GM19328 (cell line): ENCODE data around the gene CEBPZOS.
A peak's percentile ranks its signal among the peaks of the same experiment; 100 is the strongest.

Experiments used
- ATAC-seq: cut with Tn5 transposase; IDR thresholded peaks from one replicate; pipeline ENCODE4 v1.9.1; 2021; ENCODE audit warnings: mild to moderate bottlenecking, moderate library complexity; ENCODE audit not compliant: unreplicated experiment

The CEBPZOS gene

GRCh38 chr2:37196320-37197195 is at the start of gene CEBPZOS:
Gene CEBPZOS (plus strand): TSS chr2:37196496. CDS start chr2:37199705, 3,209 bp downstream.
- peak; percentile 66 for ATAC-seq

- no peak for ATAC-seq
Observed at GRCh38 chr2:37148325-37148724, 48.0 kb upstream of the CEBPZOS start.

- no peak for ATAC-seq
Observed at GRCh38 chr2:37149626-37150322, 46.5 kb upstream of the CEBPZOS start.

DNA sequence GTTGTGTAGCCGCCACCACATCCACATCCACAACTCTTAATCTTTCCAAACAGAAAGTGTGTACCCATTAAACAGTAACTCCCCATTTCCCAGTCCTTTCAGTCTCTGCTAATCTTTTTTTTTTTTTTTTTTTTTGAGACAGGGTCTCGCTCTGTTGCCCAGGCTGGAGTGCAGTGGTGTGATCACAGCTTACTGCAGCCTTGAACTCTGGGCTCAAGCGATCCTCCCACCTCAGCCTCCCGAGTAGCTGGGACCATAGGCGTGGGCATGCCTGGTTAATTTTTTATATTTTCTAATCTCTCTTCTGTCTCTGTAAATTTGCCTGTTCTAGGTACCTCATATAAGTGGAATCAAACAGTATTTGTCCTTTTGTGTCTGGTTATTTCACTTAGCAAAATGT is 43.1 kb upstream of the CEBPZOS start:
- ATAC-seq, result no peak

- no peak for ATAC-seq
Observed at GRCh38 chr2:37154785-37155184, 41.5 kb upstream of the CEBPZOS start.

DNA sequence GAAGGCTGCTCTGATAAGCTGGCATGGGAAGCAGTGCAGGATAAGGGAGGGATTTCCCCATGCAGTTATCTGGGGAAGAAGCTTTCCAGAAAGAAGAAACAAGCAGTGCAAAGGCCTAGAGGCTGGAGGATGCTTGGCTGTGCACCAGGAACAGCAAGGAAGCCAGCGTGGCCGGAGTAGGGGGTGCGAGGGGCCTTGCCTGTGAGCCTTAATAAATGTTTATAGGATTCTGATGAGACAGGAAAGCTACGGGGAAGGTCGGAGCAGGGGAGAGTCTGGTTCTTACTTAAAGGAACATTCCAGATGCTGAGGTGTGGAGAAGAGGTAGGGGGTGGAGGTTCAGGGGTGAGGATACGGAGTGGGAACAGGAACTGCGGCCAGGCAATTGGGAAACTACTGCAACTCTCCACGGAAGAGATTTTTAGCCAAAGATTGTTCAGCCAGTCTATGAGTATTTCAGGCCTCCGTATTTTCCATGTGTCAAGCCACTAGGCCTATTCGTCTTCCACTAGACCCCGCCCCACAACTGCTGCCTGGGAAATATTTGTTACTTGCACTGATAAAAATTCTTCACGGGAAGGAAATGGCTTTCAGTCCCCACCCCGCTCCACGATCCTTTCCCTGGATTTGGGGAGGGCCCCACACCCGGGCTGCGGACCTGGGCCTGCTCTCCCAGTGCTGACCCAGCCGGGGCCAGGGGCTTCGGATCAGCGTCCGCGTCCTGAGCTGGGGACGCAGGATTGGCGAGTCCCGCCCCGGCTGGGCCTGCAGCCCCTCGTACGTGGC is 40.0 kb upstream of the CEBPZOS start:
- peak; percentile 16 for ATAC-seq

DNA sequence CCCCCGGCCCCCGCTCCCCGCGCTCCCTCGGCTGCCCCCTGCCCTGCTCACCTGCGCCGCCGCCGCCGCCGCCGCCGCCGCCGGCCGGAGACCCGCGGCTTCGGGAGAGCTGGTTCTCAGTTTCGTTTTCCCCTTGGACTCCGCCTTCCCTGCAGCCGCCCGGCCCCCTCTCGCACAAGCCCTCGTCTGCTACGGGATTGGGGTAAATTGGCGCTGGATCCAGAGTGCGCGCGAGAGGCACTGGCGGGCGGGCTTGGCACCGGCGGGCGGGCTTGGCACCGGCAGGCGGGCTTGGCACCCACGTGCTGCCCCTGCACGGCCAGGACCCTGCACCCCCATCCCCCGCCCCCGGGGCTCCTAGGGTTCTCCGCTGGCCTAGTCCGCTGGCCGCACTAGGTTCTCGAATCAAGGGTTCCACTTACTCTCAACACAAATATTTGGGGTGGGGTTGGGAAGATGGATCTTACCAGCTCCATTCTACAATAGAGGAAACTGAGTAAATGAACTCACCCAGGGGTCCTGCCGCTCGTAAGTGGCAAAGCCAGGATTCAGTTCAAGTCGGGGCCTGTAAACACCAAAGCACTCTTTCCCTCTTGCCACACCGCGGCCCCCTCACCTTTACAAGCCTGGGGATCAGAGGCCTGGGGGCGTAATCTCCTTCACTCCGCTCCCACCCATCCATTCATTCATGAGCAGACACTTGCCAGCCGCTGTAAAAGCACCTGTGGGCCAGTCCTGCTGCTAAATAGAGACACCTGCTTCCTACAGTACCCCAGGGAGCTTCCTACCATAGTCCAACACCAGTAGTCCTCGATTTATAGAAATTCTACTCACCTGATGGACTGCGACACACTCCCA is 39.2 kb upstream of the CEBPZOS start, which contains the start of gene EIF2AK2:
TSS of gene EIF2AK2 (minus strand) at position 124 of the 858 bp plus-strand sequence. CDS start 9,174 bp downstream, outside the sequence.
- ATAC-seq, result peak; percentile 75

- no peak for ATAC-seq
Observed at GRCh38 chr2:37164757-37165156, 31.5 kb upstream of the CEBPZOS start.

GRCh38 chr2:37167636-37168180 is 28.6 kb upstream of the CEBPZOS start:
- ATAC-seq, result no peak

DNA sequence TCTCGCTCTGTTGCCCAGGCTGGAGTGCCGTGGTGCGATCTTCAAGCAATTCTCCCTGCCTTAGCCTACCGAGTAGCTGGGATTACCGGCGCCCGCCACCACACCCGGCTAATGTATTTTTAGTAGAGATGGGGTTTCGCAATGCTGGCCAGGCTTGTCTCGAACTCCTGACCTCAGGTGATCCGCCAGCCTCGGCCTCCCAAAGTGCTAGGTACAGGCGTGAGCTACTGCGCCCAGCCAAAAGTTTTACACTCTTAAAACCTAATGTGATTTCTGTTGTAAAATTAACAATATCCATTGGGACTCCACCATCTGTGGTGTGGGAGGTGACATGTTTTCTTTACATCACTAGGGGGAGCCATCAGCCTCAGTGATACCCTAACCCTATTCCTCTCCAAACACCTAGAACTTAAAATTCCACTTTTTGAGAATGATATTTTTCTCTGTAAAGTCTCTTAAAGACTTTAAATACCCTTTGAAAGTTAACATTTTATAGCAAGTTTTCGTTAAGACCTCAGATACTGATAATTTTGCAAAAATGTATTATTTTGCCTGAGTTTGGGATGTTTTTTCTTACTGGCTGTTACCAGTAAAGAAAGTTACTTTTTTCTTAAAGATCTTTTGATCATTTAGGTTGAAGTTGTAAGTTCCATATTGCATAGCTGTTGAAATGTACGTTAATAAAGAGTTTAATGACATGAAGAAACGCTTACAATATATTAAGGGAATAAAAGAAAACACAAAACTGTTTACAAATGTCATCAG is 27.9 kb upstream of the CEBPZOS start:
- ATAC-seq, result no peak

DNA sequence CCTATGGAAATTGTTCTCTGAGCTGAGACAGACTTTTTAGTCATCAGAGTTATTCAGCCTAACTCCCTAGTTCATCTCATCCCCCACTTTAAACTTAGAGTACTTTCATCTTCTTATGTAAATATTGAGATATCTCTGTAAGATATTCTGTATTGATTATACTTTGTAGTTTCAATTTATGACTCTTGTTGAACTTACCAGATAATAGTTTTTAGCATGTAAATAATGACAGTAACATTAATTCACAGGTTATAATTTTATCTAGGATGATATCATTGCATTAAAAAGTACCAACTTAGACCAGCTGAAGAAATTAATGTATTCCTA is 24.7 kb upstream of the CEBPZOS start:
- ATAC-seq, result no peak

GRCh38 chr2:37173741-37174140 is 22.6 kb upstream of the CEBPZOS start:
- no peak for ATAC-seq

- ATAC-seq, result no peak
Observed at GRCh38 chr2:37180006-37180639, 16.2 kb upstream of the CEBPZOS start.

DNA sequence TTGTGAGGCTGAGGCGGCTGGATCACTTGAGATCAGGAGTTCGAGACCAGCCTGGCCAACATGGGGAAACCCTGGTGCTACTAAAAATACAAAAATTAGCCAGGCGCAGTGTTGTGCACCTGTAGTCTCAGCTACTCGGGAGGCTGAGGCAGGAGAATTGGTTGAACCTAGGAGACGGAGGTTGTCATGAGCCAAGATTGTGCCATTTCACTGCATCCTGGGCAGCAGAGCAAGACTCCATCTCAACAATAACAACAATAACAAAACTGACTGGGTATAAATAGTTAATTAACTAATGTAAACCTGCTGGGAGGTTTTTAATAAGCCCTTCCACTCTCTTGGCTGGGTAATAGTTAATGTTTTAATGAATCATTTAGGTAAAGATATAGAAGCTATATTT is 15.7 kb upstream of the CEBPZOS start:
- no peak for ATAC-seq

- no peak for ATAC-seq
Observed at GRCh38 chr2:37181726-37182684, 14.3 kb upstream of the CEBPZOS start.

GRCh38 chr2:37188570-37188969 is 7.7 kb upstream of the CEBPZOS start, which contains the start of gene SULT6B1:
Gene SULT6B1 (minus strand): TSS chr2:37188670. CDS start chr2:37188640, 30 bp downstream.
- ATAC-seq, result no peak

DNA sequence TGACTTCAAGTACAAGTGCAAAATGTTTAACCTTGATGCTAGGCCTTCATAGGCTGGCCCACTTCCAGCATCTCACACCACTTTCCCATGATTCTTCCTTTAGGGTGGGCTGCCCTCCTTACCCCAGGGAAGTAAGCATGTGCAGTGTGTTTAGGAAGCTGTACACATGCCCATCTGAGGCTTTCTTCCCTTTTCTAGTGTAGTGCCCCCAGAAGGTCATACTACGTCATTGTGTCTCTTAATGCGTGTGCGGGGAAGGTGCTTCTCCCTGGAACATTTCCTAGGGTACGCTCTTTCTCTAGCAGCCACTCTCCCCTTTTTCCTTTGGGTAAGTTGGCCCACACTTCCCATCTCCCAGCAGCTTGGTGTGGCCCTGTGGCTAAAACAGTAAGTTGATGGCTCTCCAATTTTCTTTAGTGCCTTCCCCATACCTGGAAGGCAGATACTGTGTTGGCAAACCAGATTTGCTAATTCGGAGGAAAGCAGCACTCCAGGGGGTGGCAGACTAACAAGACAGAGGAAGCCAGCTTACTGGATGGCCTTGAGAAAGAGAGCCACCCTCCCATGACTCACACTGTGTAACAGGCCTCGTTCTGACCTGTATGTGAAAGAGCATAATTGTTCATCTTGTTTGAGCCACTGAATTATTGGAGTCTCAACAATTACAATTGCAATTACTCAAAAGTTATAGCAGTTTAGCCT is 6.7 kb upstream of the CEBPZOS start:
- ATAC-seq, result no peak
